HL-60 (cell line): Measurements from ENCODE around the gene ANO6.

Experiments
- DNase-seq, 2 experiments: peaks; one replicate each; pipeline ENCODE4 v3.0.0-alpha.2; 2010 to 2020; ENCODE audit warnings: low read depth in 1 of 2, low spot score in 1 of 2
- H3K27ac ChIP-seq: fragments of 250-450 bp; sonication (Bioruptor Pico); replicated peaks from 2 replicates; pipeline ENCODE4 v1.5.1; 2020; ENCODE audit warnings: mild to moderate bottlenecking, moderate library complexity
- H3K27me3 ChIP-seq: fragments of 250-450 bp; sonication (Bioruptor Pico); 2 replicates; pipeline ENCODE4 v1.5.1; 2021; ENCODE audit warnings: mild to moderate bottlenecking, moderate library complexity; ENCODE audit not compliant: insufficient read depth, poor library complexity, severe bottlenecking
- H3K4me3 ChIP-seq: replicated peaks from 2 replicates; pipeline ENCODE4 v1.5.1; 2011; ENCODE audit warnings: mild to moderate bottlenecking, control low read depth, low read length; ENCODE audit not compliant: insufficient read depth
- CTCF ChIP-seq: IDR thresholded peaks from one replicate; pipeline ENCODE4 v1.5.1; 2011; ENCODE audit warnings: low read length, control low read depth, inconsistent platforms; ENCODE audit not compliant: insufficient read depth
- GABPA ChIP-seq: IDR thresholded peaks from 2 replicates; pipeline ENCODE4 v1.6.1; 2012; ENCODE audit warnings: low read depth
- POLR2AphosphoS5 ChIP-seq: IDR thresholded peaks from 2 replicates; pipeline ENCODE4 v1.6.1; 2012; ENCODE audit warnings: low read depth
- REST ChIP-seq: IDR thresholded peaks from 2 replicates; pipeline ENCODE4 v1.6.1; 2012; ENCODE audit warnings: low read depth; ENCODE audit not compliant: insufficient replicate concordance
- SPI1 ChIP-seq: IDR thresholded peaks from 2 replicates; pipeline ENCODE4 v1.6.1; 2012; ENCODE audit warnings: low read depth, mild to moderate bottlenecking, borderline replicate concordance

The ANO6 gene

GRCh38 chr12:45282411-45282810 lies 66.5 kb downstream of the ANO6 start:
- DNase-seq: no peak
- TF ChIP-seq GABPA (no peak), REST (no peak), POLR2AphosphoS5 (no peak), SPI1 (no peak), CTCF (no peak)
- Histone ChIP-seq H3K27ac (no peak overlapping the region), H3K4me3 (no peak overlapping the region), H3K27me3 (no peaks in the 10 kb centered on the region)

GRCh38 chr12:45284096-45284901 lies 68.4 kb downstream of the ANO6 start:
- no peak for DNase-seq

More at GRCh38 chr12:45284096-45284901, 68.4 kb downstream of the ANO6 start:
- H3K27me3 ChIP-seq: no peaks in the 10 kb centered on the region
- TF ChIP-seq CTCF (no peak), REST (no peak), POLR2AphosphoS5 (no peak), SPI1 (no peak), GABPA (no peak)
- no peak overlapping the region for H3K27ac ChIP-seq
- H3K4me3 ChIP-seq: no peak overlapping the region
